ENCODE measurements around the gene CDC45. TPM values are rescaled to one million over a fixed set of nuclear protein-coding genes. Genes with fewer than 3 reads are reported as not detected.

CDC45 gene
- total RNA-seq, 1 experiment from 2014 or later = 44.6 TPM

- Mint-ChIP-seq H3K4me1 (ENCODE audit: low read depth, unreplicated experiment) (no peaks in the 10 kb centered on the region), H3K27me3 (ENCODE audit: insufficient read depth, unreplicated experiment) (no peaks in the 10 kb centered on the region), H3K27ac (ENCODE audit: unreplicated experiment) (no peak overlapping the region), H3K4me3 (ENCODE audit: unreplicated experiment) (no peak overlapping the region), H3K36me3 (ENCODE audit: insufficient read depth, unreplicated experiment) (peaks cover 10% of the 10 kb centered on the region), H3K9me3 (ENCODE audit: unreplicated experiment) (no peaks in the 10 kb centered on the region)
- DNase-seq = no peak
- no peaks in the 10 kb centered on the region for H3K27me3 ChIP-seq (replicated peaks; ENCODE audit: control insufficient read depth, insufficient read depth, low read length)
- no peak for TF ChIP-seq CTCF (IDR thresholded peaks at IDR 0.05; ENCODE audit: insufficient read depth in 1 of 2, low read depth in 1 of 2, low read length in 1 of 2, severe bottlenecking in 1 of 2, unreplicated experiment in 1 of 2)
- no TSS peak for BruUV-seq (replicated peaks)
- no peaks in the 10 kb centered on the region for H3K9me3 ChIP-seq
- H3K4me3 ChIP-seq (ENCODE audit: low read depth, low read length) = no peak overlapping the region
- intact Hi-C loops (cut with micrococcal nuclease; ENCODE audit: unreplicated experiment) = no loop called here
- ChIA-PET POLR2A (interaction anchor here (0.6 kb wide), 1 partner anchor 43 kb away, joined by 3 read pairs; the partner anchor contains the start of gene CDC45), CTCF (no interaction called here)
- H3K36me3 ChIP-seq (ENCODE audit: control insufficient read depth, insufficient read depth, low read length) = no peaks in the 10 kb centered on the region
- H3K4me1 ChIP-seq = no peaks in the 10 kb centered on the region
Observed at GRCh38 chr22:19522881-19523239, 43.1 kb downstream of the CDC45 start.

- CTCF ChIA-PET = no interaction called here
Observed at GRCh38 chr22:19523240-19524169, 43.8 kb downstream of the CDC45 start.

More at GRCh38 chr22:19523240-19524169, 43.8 kb downstream of the CDC45 start:
- POLR2A ChIA-PET = interaction anchor here (0.6 kb wide), 1 partner anchor 44 kb away, joined by 3 read pairs; the partner anchor contains the start of gene CDC45
- Mint-ChIP-seq H3K27me3 (ENCODE audit: insufficient read depth, unreplicated experiment) (no peaks in the 10 kb centered on the region), H3K9me3 (ENCODE audit: unreplicated experiment) (no peaks in the 10 kb centered on the region), H3K4me3 (ENCODE audit: unreplicated experiment) (no peak overlapping the region), H3K36me3 (ENCODE audit: insufficient read depth, unreplicated experiment) (peaks cover 8% of the 10 kb centered on the region), H3K4me1 (ENCODE audit: low read depth, unreplicated experiment) (no peaks in the 10 kb centered on the region), H3K27ac (ENCODE audit: unreplicated experiment) (no peak overlapping the region)
- BruUV-seq (replicated peaks) = no TSS peak
- no peaks in the 10 kb centered on the region for H3K36me3 ChIP-seq (ENCODE audit: control insufficient read depth, insufficient read depth, low read length)
- H3K27me3 ChIP-seq (replicated peaks; ENCODE audit: control insufficient read depth, insufficient read depth, low read length) = no peaks in the 10 kb centered on the region
- intact Hi-C loops (cut with micrococcal nuclease; ENCODE audit: unreplicated experiment) = no loop called here
- no peak for TF ChIP-seq CTCF (IDR thresholded peaks at IDR 0.05; ENCODE audit: insufficient read depth in 1 of 2, low read depth in 1 of 2, low read length in 1 of 2, severe bottlenecking in 1 of 2, unreplicated experiment in 1 of 2)
- DNase-seq = no peak
- H3K4me3 ChIP-seq (ENCODE audit: low read depth, low read length) = no peak overlapping the region
- no peaks in the 10 kb centered on the region for H3K9me3 ChIP-seq
- no peaks in the 10 kb centered on the region for H3K4me1 ChIP-seq
